ENCODE measurements around the gene SSNA1. TPM values are rescaled to one million over a fixed set of nuclear protein-coding genes. Genes with fewer than 3 reads are reported as not detected.

SSNA1 gene
- total RNA-seq, 1 donor from 2014 or later: 40.9 TPM

DNA sequence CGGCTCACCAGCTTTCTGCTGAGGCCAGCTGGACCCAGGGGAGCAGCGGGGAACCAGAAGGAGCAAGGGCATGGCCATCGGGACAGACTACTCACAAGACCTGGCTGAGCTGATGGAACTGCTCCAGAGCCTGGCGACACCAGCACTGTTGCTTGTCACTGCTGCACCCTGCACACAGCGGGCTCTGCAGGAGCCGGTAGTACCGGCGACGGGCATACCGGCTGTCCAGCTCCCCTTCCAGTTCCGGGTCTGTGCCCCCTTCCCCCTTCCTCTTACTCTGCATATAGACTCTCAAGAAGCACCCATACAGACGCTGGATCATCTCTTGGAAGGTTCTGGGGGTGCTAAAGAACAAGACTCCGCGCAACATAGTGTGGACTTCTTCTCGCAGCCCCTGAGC is 1.1 kb upstream of the SSNA1 start:
- Mint-ChIP-seq H3K36me3 (peaks cover 6% of the 10 kb centered on the region), H3K4me1 (peaks cover 30% of the 10 kb centered on the region), H3K27me3 (ENCODE audit: low read depth) (no peaks in the 10 kb centered on the region), H3K9me3 (no peaks in the 10 kb centered on the region), H3K27ac (peak overlapping the region; percentile 93), H3K4me3 (peak overlapping the region; percentile 93)
- no peak for TF ChIP-seq CTCF (IDR thresholded peaks at IDR 0.05; ENCODE audit: unreplicated experiment)
- no peak for DNase-seq (ENCODE audit: low spot score in 2 of 2, unreplicated experiment in 2 of 2)

GRCh38 chr9:137188086-137188489 is 388 bp upstream of the SSNA1 start:
- H3K36me3 Mint-ChIP-seq: peaks cover 6% of the 10 kb centered on the region
- no peak for TF ChIP-seq CTCF (IDR thresholded peaks at IDR 0.05; ENCODE audit: unreplicated experiment)
- DNase-seq (ENCODE audit: low spot score in 2 of 2, unreplicated experiment in 2 of 2): no peak
- H3K9me3 Mint-ChIP-seq: no peaks in the 10 kb centered on the region
- H3K27me3 Mint-ChIP-seq (ENCODE audit: low read depth): no peaks in the 10 kb centered on the region
- H3K4me1 Mint-ChIP-seq: peaks cover 30% of the 10 kb centered on the region
- peak overlapping the region; percentile 93 for H3K27ac Mint-ChIP-seq
- H3K4me3 Mint-ChIP-seq: peak overlapping the region; percentile 93

DNA sequence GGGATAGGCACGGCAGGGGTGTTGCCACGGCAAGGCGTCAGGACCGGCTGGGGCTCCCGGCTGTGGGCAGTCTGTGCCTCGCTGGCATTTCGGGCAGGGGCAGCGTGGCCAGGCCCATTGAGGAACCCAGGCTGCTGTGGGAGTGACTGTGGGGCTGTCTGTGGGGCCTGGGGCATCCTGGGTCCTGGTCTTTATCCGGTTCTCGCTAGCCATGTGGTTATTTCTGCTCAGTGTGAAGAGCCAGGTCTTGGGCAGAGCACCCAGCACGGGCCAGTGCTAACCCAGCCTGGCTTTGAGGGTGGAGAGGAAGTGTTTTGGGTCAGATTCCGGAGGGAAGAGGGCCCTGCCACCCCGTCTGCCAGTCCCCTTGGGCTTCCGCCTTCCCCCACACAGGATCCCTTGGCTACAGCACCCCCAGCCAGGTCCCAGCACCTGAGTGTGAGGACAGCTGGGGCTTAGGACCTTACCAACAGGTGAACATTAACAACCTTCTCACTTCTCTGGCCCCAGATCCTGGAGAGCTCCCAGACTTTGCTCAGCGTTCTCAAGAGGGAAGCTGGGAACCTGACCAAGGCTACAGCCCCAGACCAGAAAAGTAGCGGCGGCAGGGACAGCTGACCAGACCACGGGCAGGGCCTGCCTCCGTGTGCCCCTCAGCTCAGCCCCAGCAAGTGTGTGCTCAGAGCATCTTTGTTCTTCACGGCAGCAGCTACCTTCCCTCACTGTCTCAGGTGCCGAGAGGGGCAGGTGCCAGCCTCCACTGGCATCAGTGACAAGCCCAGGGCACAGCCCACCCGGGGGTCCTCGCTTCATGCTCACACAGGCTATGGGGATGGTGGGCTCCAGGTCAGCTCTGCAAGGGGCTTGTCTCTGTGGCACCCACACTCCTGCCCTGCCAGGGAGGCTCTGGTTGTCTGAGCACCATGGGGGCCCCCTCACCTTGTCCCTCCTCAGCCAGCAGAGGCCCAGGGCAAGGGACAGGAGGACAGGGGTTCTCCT is 1.1 kb downstream of the SSNA1 start:
- DNase-seq (ENCODE audit: low spot score in 2 of 2, unreplicated experiment in 2 of 2): no peak
- H3K4me3 Mint-ChIP-seq: peak overlapping the region; percentile 94
- H3K36me3 Mint-ChIP-seq: peaks cover 3% of the 10 kb centered on the region
- no peak for TF ChIP-seq CTCF (IDR thresholded peaks at IDR 0.05; ENCODE audit: unreplicated experiment)
- H3K4me1 Mint-ChIP-seq: peaks cover 30% of the 10 kb centered on the region
- no peaks in the 10 kb centered on the region for H3K9me3 Mint-ChIP-seq
- no peaks in the 10 kb centered on the region for H3K27me3 Mint-ChIP-seq (ENCODE audit: low read depth)
- peak overlapping the region; percentile 98 for H3K27ac Mint-ChIP-seq

DNA sequence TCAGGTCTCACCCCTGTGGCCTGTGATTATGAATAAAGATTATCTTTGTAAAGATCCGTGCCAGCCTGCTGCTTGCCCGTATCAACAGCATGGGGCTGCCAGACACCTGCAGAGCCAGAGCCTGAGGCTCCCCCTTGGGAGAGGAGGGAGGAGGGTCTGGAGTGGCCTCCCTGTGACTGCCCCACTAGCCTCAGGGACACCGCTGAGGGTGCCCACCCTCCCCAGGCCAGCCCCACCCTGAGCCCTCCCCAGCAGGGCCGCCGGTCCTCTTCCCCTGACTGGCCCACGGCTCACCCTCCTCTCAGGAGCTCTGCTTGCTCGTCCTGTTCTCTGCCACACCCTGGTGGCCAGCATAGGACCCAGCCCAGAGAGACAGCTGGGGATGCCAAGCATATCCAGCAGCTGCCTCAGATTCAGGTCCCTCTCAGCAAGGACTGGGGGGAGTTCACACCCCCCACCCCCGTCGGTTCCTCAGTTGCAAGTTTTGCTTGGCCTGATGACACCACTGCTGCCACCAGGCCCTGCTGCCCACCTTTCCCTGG is 1.9 kb downstream of the SSNA1 start:
- Mint-ChIP-seq H3K4me3 (peak overlapping the region; percentile 94), H3K27ac (peak overlapping the region; percentile 82), H3K27me3 (ENCODE audit: low read depth) (no peaks in the 10 kb centered on the region), H3K4me1 (peaks cover 34% of the 10 kb centered on the region), H3K36me3 (peaks cover 3% of the 10 kb centered on the region), H3K9me3 (no peaks in the 10 kb centered on the region)
- no peak for TF ChIP-seq CTCF (IDR thresholded peaks at IDR 0.05; ENCODE audit: unreplicated experiment)
- no peak for DNase-seq (ENCODE audit: low spot score in 2 of 2, unreplicated experiment in 2 of 2)

DNA sequence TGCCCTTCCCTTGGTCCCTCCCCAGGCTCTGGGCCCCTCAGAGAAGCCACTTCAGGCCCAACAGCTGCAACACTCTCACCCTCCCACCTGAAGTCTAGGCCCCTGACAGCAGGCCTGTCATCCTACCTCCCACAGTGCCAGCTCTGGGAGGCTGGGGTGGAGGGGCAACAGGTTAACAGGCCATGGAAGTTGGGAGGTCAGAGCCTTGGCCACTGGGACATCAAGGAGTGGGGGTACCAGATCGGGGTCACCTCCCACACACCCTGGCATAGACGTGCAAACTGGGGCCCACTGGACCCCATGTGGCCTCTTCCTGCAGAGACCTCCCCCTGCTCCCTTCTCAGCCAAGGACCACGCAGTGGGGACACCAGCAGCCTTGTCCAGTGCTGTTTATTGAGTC is 2.8 kb downstream of the SSNA1 start:
- H3K27ac Mint-ChIP-seq: peak overlapping the region; percentile 82
- no peaks in the 10 kb centered on the region for H3K9me3 Mint-ChIP-seq
- TF ChIP-seq CTCF (IDR thresholded peaks at IDR 0.05; ENCODE audit: unreplicated experiment): no peak
- H3K4me3 Mint-ChIP-seq: peak overlapping the region; percentile 62
- no peaks in the 10 kb centered on the region for H3K27me3 Mint-ChIP-seq (ENCODE audit: low read depth)
- H3K4me1 Mint-ChIP-seq: peaks cover 36% of the 10 kb centered on the region
- no peak for DNase-seq (ENCODE audit: low spot score in 2 of 2, unreplicated experiment in 2 of 2)
- H3K36me3 Mint-ChIP-seq: peaks cover 3% of the 10 kb centered on the region

All from mesothelial cell of epicardium (in vitro differentiated cells).